GM21423 (cell line): ENCODE measurements around the gene ITPA.

Source experiments
- ATAC-seq: cut with Tn5 transposase; IDR thresholded peaks from one replicate; pipeline ENCODE4 v1.9.1; 2021; ENCODE audit warnings: mild to moderate bottlenecking, moderate library complexity; ENCODE audit not compliant: unreplicated experiment

ITPA gene

DNA sequence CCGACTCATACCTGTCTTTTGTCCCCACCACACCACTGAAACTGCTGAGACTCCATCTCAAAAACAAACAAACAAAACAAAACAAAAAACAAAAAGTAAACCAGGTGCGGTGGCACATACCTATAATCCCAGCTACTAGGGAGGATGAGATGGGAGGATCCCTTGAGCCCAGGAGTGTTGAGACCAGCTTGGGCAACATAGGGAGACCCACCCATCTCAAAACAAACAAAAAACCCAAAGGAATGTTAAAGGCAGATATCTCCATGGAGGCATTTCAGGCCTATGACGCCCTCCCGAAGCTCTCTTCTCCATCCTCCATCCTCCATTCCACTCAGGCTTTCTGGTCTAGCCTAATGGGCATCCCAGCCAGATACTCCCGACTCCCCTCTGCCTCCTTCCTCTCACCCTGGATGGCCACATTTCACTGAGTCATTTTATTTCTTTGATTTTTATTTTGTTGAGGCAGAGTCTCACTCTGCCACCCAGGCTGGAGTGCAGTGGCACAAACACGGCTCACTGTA is 32.9 kb downstream of the ITPA start:
- ATAC-seq, result no peak

DNA sequence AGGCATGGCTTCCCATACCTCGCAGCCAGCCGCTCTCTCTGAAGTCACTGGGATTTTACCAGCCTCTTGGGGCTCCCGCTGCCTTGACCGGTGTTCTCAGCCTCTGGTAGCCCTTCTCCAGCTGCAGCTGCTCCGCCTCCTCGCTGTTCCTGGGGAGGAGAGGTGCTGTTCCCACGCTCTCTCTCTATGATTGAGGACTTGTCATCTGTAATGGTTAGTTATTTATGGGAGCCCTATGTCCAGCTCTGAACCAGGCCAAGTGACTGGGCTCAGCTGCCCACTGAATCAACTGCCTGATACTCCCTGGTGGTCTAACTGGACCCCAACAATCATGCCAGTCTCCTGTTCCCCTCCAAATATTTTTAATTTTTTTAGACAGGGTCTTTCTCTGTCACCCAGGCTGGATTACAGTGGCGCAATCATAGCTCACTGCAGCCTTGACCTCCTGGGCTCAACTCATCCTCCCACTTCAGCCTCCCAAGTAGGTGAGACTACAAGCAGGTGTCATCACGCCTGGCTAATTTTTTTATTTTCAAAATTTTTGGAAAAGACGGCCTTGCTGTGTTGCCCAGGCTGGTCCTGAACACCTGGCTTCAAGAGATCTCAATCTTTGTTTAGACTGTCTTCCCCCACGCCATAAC is 34.5 kb downstream of the ITPA start:
- ATAC-seq, result no peak

DNA sequence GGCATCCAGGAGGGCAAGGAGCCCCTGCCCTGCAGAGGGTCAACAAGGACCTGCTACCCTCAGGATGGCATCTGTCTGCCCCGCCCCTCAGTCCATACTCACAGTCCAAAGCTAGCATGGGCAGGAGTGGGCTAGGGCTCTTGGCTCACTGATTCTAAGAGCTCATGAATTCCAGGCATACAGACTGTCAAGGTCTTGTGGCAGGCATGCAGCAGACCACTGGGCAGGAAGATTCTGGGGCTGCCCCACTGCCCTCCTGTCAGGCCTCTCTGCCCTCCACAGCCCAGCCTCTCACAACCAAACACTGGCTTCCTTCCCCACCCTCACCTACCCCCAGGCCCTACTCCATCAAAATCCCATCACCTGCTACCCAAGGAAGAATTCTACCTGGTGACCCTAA is 35.3 kb downstream of the ITPA start:
- ATAC-seq, result no peak

DNA sequence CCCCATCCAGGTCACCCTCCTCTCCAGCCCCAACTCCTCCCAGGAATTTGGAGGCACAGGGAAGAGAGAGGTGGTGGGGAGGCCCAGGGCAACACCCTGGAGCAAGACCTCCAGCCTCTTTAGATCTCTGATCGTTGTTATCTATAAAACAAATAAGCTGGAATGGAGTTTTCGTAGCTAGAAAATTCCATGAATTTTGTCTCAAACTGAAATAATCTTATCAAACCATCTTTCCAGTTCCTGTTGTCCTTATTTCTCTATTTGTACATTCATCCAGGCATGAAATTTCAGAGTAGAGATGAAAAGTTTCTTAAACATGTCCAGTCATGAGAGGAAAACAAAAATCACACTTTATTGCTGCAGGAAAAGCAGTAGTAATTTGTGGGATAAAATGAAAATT is 35.9 kb downstream of the ITPA start:
- ATAC-seq, result no peak

DNA sequence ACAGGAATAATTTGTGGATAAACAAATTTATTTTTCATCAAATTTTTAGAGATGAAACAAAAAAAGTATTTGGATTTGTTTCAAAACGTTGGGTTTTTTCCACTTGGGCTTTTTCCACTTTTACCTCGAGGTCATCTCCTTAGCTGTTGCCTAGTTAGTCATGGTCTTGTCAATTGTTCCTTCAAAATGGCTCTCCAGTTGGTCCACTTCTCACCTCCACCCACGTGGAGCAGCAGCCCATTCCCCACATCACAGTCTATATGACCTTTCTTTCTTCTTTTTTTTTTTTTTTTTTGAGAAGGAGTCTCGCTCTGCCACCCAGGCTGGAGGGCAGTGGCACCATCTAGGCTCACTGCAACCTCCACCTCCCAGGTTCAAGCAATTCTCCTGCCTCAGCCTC is 36.4 kb downstream of the ITPA start:
- no peak for ATAC-seq

DNA sequence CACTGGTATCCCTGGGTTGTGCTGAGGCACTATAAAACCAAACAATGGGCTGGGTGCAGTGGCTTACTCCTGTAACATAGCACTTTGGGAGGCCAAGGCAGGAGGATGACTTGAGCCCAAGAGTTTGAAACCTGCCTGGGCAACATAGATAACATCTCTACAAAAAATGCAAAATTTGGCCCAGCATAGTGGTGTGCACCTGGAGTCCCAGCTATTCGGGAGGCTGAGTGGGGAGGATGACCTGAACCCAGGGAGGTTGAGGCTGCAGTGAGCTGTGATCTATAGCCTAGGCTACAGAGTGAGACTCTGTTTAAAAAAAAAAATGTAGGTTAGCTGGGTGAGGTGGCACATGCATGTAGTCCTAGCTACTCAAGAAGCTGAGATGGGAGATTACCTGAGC is 37.4 kb downstream of the ITPA start:
- ATAC-seq, result no peak

DNA sequence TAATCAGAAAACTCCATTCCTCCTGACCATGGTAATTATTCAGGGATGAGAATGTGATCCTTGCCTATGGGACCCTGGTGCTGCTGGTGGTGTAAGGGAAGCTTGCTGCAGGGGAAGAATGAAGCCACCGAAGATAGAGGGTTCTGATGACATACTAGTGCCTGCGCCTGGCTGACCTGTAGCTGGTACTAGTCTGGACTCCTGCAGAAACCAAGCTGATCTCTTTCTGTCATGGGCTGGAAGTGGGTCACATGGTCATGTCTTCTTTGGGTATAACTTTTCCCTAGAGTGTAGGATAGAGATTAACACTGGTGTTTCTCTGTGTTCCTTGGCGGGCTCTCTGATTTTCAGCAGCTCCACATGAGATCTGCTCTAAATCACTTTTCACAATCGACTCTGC is 38.3 kb downstream of the ITPA start:
- no peak for ATAC-seq

DNA sequence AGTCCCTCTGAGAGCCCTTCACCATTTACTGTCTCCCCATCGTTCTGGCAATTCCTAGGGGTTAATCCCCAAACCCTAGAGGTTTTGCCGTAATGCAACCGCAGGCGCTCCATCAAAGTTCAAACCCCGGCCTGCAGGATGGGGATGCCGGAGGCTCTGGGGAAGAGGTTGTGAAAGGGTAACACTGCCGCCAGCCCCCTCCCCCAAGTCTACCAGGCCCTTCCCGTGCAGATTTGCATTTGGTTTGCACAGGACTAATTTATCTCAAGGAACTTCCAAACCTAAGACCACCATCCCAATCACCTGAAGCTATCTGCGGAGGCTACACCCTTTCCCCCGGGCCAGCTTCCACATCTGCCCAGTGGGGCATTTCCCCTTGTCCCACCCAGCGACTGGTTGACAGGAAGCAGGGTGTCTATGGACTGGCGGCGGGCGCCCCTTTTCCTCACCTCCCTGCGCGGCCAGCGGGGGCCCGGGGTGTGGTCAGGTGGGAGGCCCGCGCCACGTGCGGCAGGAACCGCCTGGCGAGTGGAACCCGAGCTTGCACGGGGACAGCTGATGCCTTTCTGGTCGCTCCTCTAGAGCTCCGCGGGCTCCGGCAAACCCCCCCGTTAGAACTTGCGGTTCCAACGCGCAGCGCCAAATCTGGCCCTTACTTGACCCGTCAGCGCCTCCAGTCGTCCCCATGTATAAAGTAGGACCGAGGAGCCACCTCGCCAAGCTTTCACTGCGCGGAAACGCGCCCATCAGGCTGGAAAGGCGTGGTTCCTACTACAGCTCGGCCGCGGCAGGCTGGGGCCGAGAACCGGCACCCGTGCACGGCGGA is 39.1 kb downstream of the ITPA start:
- no peak for ATAC-seq

DNA sequence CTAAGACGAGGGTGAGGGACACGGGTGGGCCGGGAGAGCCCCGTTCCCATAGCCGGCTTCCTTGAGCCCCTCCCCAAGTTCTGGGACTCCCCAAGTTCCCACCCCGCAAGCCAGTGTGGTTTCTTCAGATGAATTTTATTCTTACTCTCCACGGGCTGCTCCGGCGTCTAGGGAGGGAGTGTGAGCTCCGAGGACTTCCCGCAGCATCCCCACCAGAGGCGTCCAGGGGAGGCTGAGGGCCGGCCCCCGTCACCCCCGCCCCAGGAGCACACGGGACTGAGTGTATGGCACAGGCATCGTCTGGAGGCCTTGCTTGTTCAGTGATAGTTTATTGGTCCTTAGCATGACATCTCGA is 39.7 kb downstream of the ITPA start:
- no peak for ATAC-seq

DNA sequence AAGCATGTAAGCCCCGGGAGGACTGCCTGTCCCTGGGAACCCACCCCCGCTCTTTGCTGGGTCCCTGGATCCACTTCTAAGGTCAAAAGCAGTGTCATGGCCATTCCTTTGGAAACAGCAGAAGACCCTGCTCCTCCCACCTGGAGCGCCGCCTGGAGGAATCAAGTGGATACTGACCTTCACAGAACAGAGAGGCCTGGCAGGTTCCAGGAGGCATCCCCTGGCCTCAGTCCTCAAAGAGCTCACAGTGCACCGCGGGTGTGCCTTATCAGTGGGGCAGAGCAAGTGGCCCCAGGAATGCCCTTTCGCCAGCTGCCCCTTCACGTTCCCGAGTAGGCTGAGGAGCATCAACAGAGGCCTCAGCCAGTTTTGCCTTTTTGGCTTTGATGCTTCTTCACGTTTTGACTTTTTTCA is 40.8 kb downstream of the ITPA start:
- no peak for ATAC-seq

DNA sequence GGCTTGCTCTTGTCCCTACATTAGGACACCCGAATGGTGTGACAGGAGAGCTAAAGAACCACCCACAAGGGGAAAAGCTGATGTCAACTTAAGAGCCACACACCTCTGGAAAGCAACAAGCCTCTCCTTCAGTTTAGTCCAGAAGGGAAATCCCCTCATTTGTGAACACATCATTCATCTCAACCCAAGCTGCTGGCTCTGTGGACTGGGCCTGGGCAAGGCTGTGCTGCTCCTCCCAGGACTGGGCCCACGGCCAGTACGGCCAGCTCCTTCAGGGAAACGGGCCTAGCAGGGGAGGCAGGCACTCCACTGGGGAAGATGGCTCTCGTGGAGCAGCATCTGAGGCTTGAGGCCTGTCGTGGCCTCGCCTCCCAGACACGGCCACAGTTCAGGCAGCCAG is 42.5 kb downstream of the ITPA start:
- no peak for ATAC-seq

DNA sequence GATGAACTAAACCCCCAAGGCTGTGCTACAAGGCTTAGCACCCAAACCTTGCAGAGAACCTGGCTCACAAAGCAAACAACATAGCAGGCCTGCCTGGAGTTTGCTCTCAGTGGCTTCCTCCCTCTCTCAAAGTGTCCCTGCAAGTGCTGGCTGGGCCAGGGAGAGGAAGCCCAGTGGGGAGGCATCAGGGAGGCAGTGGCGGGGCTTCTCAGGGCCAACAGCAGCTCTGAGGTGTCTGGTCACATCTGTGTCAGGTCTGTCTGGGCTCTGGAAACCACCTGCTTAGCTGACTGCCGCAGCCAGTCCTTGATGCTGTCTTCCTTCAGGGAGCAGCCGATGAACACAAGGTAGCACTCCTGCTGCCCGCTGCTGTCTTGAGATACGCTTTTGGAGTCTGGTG is 46.4 kb downstream of the ITPA start:
- ATAC-seq, result no peak

DNA sequence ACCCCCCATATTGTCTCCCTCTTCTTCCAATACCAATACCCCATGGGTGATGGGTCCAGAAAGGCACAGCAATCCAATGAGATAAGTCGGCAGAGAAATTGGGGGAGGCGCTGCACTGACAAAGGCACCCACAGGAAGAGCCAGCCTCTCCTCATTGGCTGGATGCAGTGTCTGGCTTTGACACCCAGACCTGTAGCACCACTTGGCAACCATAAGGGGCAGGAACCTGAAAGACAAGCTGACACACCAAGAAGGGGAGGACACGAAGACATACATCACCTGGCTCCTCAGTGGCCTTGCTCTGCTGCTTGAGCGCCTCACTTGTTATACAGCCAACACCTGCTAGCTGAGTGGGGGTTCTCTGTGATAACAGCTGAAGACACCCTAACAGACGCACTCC is 49.1 kb downstream of the ITPA start:
- no peak for ATAC-seq

DNA sequence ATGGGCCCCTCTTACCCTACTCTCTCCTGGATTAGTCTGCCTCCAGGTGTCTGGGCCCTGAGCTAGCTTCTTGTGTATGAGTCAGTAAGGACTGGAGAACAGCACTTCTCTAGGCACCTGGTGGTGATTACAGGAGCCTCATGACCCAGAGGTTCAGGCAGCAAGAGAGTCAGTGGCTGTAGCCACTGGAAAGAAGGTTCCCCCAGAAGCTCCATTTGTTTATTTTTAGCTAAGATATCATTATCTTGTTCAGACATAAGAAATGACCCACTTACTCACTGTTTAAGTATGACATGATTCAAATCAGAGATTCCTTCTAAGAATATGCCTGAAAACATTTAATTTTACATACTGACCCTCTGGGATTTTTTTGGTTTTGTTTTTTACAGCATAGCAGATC is 53.3 kb downstream of the ITPA start:
- no peak for ATAC-seq

DNA sequence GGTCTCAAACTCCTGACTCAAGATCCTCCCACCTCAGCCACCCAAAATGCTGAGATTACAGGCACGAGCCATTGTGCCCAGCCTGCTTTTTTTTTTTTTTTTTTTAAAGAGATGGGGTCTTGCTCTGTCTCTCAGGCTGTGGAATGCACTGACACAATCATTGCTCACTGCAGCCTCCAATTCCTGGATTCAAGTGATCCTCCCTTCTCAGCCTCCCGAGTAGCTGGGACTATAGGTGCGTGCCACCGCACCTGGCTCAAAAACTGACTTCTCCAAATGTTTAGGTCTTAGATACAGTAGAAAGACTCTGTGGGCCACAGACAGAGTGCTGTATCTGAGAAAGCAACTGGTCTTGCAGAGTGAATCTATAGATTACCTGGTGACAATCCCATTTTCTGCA is 60.8 kb downstream of the ITPA start:
- no peak for ATAC-seq

DNA sequence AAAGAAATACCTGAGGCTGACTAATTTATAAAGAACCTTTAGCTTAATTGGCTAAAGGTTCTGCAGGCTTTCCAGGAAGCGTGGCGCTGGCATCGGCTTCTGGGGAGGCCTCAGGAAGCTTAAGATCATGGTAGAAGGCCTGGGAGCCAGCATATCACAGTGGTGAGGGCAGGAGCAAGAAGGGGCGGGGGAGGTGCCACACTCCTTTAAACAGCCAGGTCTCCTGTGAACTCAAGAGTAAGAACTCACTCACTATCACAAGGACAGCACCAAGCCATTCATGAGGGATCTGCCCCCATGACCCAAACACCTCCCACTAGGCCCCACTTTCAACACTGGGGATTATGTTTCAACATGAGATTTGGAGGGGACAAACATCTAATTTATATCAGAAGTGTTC is 64.1 kb downstream of the ITPA start:
- ATAC-seq, result no peak
